Stomach (tissue), 4 donors: Measurements from ENCODE around the gene NUP35.

Source experiments
- CTCF ChIP-seq, 7 experiments: fragments of 450-650 bp in 4 of 7; fragments of 200-600 bp in 3 of 7; sonication (generic) in 3 of 7; IDR thresholded peaks; one replicate each; pipeline ENCODE4 v1.5.1; 2016 to 2019; ENCODE audit warnings: antibody characterized with exemption in 7 of 7, control low read depth in 2 of 7, mild to moderate bottlenecking in 1 of 7
- EP300 ChIP-seq: sonication (generic); formaldehyde crosslinking; IDR thresholded peaks from one replicate; pipeline ENCODE4 v1.6.1; 2017; ENCODE audit warnings: antibody characterized with exemption
- POLR2A ChIP-seq, 4 donors: fragments of 450-650 bp; IDR thresholded peaks; one replicate each; pipeline ENCODE4 v1.6.1; 2016; ENCODE audit warnings: antibody characterized with exemption in 4 of 4, control low read depth in 2 of 4, mild to moderate bottlenecking in 1 of 4, moderate library complexity in 1 of 4
- POLR2AphosphoS5 ChIP-seq, 3 donors: sonication (generic); formaldehyde crosslinking; IDR thresholded peaks; one replicate each; pipeline ENCODE4 v1.6.1; 2016; ENCODE audit warnings: antibody characterized with exemption in 3 of 3

GRCh38 chr2:183124222-183124956 is at the start of gene NUP35:
- TF ChIP-seq EP300 (no peak), POLR2AphosphoS5 (IDR thresholded peaks at IDR 0.05) (peak; percentile 56 to 87 (median 66)), POLR2A (IDR thresholded peaks at IDR 0.05) (no peak), CTCF (IDR thresholded peaks at IDR 0.05) (no peak)
